SK-N-MC (cell line): ENCODE measurements around the gene STON2.

Experiments used
- EZH2 ChIP-seq: fragments of 200-600 bp; sonication (generic); IDR thresholded peaks from one replicate; pipeline ENCODE4 v1.6.1; 2017; ENCODE audit warnings: antibody characterized with exemption
- POLR2AphosphoS5 ChIP-seq: IDR thresholded peaks from 2 replicates; pipeline ENCODE4 v1.6.1; 2012; ENCODE audit warnings: mild to moderate bottlenecking, low read depth, low read length, borderline replicate concordance

GRCh38 chr14:81400852-81401251 lies 728 bp upstream of the STON2 start:
- TF ChIP-seq POLR2AphosphoS5 (no peak), EZH2 (no peak)
